Measurements from ENCODE around the gene WDR37.
"Not testable (repeated sequence)": the region's sequence is repeated elsewhere in the genome, so short reads cannot be mapped to it uniquely, and the experiment has no call there.

The WDR37 gene

GRCh38 chr10:1155791-1156615 is 99.8 kb downstream of the WDR37 start:
- no peak for DNase-seq

- no peak for DNase-seq
Observed at GRCh38 chr10:1156616-1156886, 100.4 kb downstream of the WDR37 start.

- DNase-seq = no peak
Observed at GRCh38 chr10:1156921-1157614, 100.9 kb downstream of the WDR37 start.

GRCh38 chr10:1157615-1157933 is 101.4 kb downstream of the WDR37 start:
- DNase-seq = no peak

- DNase-seq = no peak
Observed at GRCh38 chr10:1158066-1158465, 101.9 kb downstream of the WDR37 start.

- DNase-seq = not testable (repeated sequence)
Observed at GRCh38 chr10:1158536-1158935, 102.4 kb downstream of the WDR37 start.

- DNase-seq = no peak
Observed at GRCh38 chr10:1159131-1160061, 103.2 kb downstream of the WDR37 start.

GRCh38 chr10:1160561-1161314 is 104.6 kb downstream of the WDR37 start:
- no peak for DNase-seq

GRCh38 chr10:1161315-1161673 is 105.1 kb downstream of the WDR37 start:
- not testable (repeated sequence) for DNase-seq

- no peak for DNase-seq
Observed at GRCh38 chr10:1162481-1163203, 106.5 kb downstream of the WDR37 start.

- no peak for DNase-seq
Observed at GRCh38 chr10:1163204-1163660, 107.0 kb downstream of the WDR37 start.

- DNase-seq = no peak
Observed at GRCh38 chr10:1163831-1164230, 107.6 kb downstream of the WDR37 start.

- DNase-seq = no peak
Observed at GRCh38 chr10:1166101-1166827, 110.1 kb downstream of the WDR37 start.

- no peak for DNase-seq
Observed at GRCh38 chr10:1166828-1167275, 110.7 kb downstream of the WDR37 start.

- DNase-seq = no peak
Observed at GRCh38 chr10:1168763-1169162, 112.6 kb downstream of the WDR37 start.

- no peak for DNase-seq
Observed at GRCh38 chr10:1169186-1169885, 113.2 kb downstream of the WDR37 start.

- no peak for DNase-seq
Observed at GRCh38 chr10:1169981-1170866, 114.0 kb downstream of the WDR37 start.

GRCh38 chr10:1170867-1171180 is 114.6 kb downstream of the WDR37 start:
- DNase-seq = no peak

- no peak for DNase-seq
Observed at GRCh38 chr10:1171182-1171581, 115.0 kb downstream of the WDR37 start.

GRCh38 chr10:1171586-1171985 is 115.4 kb downstream of the WDR37 start:
- no peak for DNase-seq

All from NCI-H1105 treated with DMSO at 0.1 percent for 48 hours (cell line).